ENCODE data around the gene NBPF15.
"Not testable (repeated sequence)": the region's sequence is repeated elsewhere in the genome, so short reads cannot be mapped to it uniquely, and the experiment has no call there.

GRCh38 chr1:144461136-144461759, at the start of gene NBPF15:
- TF ChIP-seq CTCF (conservative IDR thresholded peaks at IDR 0.05; ENCODE audit: low read length); EZH2phosphoT487 (IDR thresholded peaks at IDR 0.05; ENCODE audit: borderline replicate concordance): not testable (repeated sequence)

Measured in Loucy (cell line).